ENCODE data around the gene LIN7C. TPM values are rescaled to one million over a fixed set of nuclear protein-coding genes. Genes with fewer than 3 reads are reported as not detected.

The LIN7C gene
- total and polyA plus RNA-seq, 2 of the 13 experiments (the other 11 are each of a cell fraction or from before 2014, with no cell fraction given): 14.8 to 37.2 TPM

- TF ChIP-seq STAT6 (CRISPR knock-in tag; IDR thresholded peaks at IDR 0.05; ENCODE audit: borderline replicate concordance) (no peak), SMC3 (IDR thresholded peaks at IDR 0.05; ENCODE audit: low read length) (no peak), ZNF773 (CRISPR knock-in tag; IDR thresholded peaks at IDR 0.05; ENCODE audit: borderline replicate concordance) (no peak), ZNF660 (CRISPR knock-in tag; IDR thresholded peaks at IDR 0.05; ENCODE audit: borderline replicate concordance, low read depth) (no peak), RBFOX2 (IDR thresholded peaks at IDR 0.05; ENCODE audit: low read depth, low read length) (peak; percentile 46; the same call in 1 of the 2 replicates), MEF2D (CRISPR knock-in tag; IDR thresholded peaks at IDR 0.05) (no peak), EP300 (IDR thresholded peaks at IDR 0.05; ENCODE audit: low read depth in 2 of 2, low read length in 2 of 2) (peak in 1 of 2 experiments; percentile 58; a peak in 2 of 4 replicates), EP300 (CRISPR knock-in tag; IDR thresholded peaks at IDR 0.05; ENCODE audit: borderline replicate concordance) (no peak), HDAC6 (IDR thresholded peaks at IDR 0.05; ENCODE audit: low read depth, low read length) (no peak), FOXA3 (CRISPR knock-in tag; IDR thresholded peaks at IDR 0.05) (peak; percentile 50), KLF16 (CRISPR knock-in tag; IDR thresholded peaks at IDR 0.05) (no peak), ZNF616 (CRISPR knock-in tag; IDR thresholded peaks at IDR 0.05; ENCODE audit: low read depth) (no peak), NCOA1 (CRISPR knock-in tag; IDR thresholded peaks at IDR 0.05) (no peak), NONO (IDR thresholded peaks at IDR 0.05) (no peak), NONO (CRISPR knock-in tag; conservative IDR thresholded peaks at IDR 0.05) (no peak), JUND (CRISPR knock-in tag; IDR thresholded peaks at IDR 0.05) (peak; percentile 65; the same call in 1 of the 2 replicates), ZBTB21 (CRISPR knock-in tag; IDR thresholded peaks at IDR 0.05) (no peak), XBP1 (CRISPR knock-in tag; IDR thresholded peaks at IDR 0.05) (no peak), RXRA (CRISPR knock-in tag; IDR thresholded peaks at IDR 0.05) (no peak), MXI1 (IDR thresholded peaks at IDR 0.05; ENCODE audit: borderline replicate concordance, low read depth, low read length) (peak; percentile 13; the same call in 1 of the 3 replicates)
- TF ChIP-seq, protein P1, sequence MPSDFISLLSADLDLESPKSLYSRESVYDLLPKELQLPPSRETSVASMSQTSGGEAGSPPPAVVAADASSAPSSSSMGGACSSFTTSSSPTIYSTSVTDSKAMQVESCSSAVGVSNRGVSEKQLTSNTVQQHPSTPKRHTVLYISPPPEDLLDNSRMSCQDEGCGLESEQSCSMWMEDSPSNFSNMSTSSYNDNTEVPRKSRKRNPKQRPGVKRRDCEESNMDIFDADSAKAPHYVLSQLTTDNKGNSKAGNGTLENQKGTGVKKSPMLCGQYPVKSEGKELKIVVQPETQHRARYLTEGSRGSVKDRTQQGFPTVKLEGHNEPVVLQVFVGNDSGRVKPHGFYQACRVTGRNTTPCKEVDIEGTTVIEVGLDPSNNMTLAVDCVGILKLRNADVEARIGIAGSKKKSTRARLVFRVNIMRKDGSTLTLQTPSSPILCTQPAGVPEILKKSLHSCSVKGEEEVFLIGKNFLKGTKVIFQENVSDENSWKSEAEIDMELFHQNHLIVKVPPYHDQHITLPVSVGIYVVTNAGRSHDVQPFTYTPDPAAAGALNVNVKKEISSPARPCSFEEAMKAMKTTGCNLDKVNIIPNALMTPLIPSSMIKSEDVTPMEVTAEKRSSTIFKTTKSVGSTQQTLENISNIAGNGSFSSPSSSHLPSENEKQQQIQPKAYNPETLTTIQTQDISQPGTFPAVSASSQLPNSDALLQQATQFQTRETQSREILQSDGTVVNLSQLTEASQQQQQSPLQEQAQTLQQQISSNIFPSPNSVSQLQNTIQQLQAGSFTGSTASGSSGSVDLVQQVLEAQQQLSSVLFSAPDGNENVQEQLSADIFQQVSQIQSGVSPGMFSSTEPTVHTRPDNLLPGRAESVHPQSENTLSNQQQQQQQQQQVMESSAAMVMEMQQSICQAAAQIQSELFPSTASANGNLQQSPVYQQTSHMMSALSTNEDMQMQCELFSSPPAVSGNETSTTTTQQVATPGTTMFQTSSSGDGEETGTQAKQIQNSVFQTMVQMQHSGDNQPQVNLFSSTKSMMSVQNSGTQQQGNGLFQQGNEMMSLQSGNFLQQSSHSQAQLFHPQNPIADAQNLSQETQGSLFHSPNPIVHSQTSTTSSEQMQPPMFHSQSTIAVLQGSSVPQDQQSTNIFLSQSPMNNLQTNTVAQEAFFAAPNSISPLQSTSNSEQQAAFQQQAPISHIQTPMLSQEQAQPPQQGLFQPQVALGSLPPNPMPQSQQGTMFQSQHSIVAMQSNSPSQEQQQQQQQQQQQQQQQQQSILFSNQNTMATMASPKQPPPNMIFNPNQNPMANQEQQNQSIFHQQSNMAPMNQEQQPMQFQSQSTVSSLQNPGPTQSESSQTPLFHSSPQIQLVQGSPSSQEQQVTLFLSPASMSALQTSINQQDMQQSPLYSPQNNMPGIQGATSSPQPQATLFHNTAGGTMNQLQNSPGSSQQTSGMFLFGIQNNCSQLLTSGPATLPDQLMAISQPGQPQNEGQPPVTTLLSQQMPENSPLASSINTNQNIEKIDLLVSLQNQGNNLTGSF (CRISPR knock-in tag; IDR thresholded peaks at IDR 0.05): no peak
- TF ChIP-seq, protein P2, sequence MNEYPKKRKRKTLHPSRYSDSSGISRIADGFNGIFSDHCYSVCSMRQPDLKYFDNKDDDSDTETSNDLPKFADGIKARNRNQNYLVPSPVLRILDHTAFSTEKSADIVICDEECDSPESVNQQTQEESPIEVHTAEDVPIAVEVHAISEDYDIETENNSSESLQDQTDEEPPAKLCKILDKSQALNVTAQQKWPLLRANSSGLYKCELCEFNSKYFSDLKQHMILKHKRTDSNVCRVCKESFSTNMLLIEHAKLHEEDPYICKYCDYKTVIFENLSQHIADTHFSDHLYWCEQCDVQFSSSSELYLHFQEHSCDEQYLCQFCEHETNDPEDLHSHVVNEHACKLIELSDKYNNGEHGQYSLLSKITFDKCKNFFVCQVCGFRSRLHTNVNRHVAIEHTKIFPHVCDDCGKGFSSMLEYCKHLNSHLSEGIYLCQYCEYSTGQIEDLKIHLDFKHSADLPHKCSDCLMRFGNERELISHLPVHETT (CRISPR knock-in tag; conservative IDR thresholded peaks at IDR 0.05): no peak
These were observed 39.2 kb downstream of the LIN7C start (continued) for GRCh38 chr11:27467181-27467913.
